ENCODE measurements around the gene RBMS1.

DNA sequence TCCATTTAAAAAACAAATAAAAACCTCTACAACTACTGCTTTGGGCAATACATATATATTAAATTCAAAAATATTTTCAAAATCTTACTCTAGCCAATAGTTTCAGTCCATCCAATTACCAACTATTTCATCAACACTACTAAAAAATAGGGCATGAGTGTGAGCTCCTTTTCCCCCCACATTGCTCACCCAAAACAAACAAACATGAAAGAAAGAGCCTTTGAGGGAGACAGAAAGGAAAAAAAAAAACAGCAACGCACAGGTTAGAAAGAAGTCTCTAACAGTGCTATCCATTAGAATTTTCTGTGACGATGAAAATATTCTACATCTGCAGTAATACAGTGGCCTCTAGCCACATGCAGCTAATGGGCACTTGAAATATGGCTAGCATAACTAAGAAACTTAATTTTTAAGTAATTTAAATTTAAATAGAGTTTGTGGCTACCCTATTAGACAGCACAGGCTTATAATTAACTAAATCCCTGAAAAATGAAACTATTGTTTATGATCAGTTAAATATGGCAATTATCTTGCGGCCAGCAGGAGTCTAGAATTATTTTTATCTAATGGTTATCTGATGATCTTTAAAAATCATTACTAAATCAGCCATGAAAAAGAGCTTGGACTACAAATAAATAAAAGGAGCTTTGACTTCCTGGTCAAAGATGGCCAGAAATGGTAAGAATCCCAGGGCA lies 59.2 kb downstream of the RBMS1 start:
- no peak for TF ChIP-seq POLR2A (IDR thresholded peaks at IDR 0.05)
- TF ChIP-seq, protein P1, sequence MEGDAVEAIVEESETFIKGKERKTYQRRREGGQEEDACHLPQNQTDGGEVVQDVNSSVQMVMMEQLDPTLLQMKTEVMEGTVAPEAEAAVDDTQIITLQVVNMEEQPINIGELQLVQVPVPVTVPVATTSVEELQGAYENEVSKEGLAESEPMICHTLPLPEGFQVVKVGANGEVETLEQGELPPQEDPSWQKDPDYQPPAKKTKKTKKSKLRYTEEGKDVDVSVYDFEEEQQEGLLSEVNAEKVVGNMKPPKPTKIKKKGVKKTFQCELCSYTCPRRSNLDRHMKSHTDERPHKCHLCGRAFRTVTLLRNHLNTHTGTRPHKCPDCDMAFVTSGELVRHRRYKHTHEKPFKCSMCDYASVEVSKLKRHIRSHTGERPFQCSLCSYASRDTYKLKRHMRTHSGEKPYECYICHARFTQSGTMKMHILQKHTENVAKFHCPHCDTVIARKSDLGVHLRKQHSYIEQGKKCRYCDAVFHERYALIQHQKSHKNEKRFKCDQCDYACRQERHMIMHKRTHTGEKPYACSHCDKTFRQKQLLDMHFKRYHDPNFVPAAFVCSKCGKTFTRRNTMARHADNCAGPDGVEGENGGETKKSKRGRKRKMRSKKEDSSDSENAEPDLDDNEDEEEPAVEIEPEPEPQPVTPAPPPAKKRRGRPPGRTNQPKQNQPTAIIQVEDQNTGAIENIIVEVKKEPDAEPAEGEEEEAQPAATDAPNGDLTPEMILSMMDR (IDR thresholded peaks at IDR 0.05): no peak

Data from esophagus squamous epithelium (tissue), 4 donors.